ENCODE data around the gene MRPL48. TPM values are rescaled to one million over a fixed set of nuclear protein-coding genes. Genes with fewer than 3 reads are reported as not detected.

MRPL48 gene
- total RNA-seq, 1 experiment from 2014 or later, result 36.8 TPM

DNA sequence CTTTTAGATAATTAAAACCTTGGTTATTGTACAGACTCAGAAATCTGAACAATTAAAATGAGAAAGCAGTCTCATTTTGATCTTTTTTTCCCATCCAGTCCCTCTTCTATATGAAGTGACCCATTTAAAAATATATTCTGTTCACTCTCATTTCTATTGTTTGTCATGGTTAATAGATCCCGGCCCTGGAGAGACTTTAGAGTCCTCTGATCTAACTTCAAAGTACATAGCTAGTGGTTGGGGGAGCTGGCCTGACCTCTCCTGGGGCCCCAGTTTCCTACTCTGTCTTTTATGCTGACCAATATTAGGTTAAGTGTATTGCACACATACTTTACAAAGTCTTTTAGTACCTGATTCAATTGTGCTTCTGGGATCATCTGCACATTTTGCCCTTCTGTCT, 13.5 kb downstream of the MRPL48 start:
- no peaks in the 10 kb centered on the region for H3K9me3 Mint-ChIP-seq (ENCODE audit: unreplicated experiment)
- H3K4me3 Mint-ChIP-seq (ENCODE audit: unreplicated experiment), result no peak overlapping the region
- H3K36me3 Mint-ChIP-seq (ENCODE audit: insufficient read depth, unreplicated experiment), result peaks cover 3% of the 10 kb centered on the region
- POLR2A ChIA-PET, result no interaction called here
- no peak for DNase-seq (ENCODE audit: unreplicated experiment)
- intact Hi-C loops (cut with micrococcal nuclease), result no loop called here
- H3K27ac Mint-ChIP-seq (ENCODE audit: low read depth, unreplicated experiment), result no peak overlapping the region
- no peaks in the 10 kb centered on the region for H3K4me1 Mint-ChIP-seq (ENCODE audit: insufficient read depth, unreplicated experiment)
- CTCF ChIA-PET, result no interaction called here
- H3K27me3 Mint-ChIP-seq (ENCODE audit: insufficient read depth, unreplicated experiment), result no peaks in the 10 kb centered on the region
- no TSS peak for BruUV-seq (replicated peaks)
- TF ChIP-seq, protein P1, sequence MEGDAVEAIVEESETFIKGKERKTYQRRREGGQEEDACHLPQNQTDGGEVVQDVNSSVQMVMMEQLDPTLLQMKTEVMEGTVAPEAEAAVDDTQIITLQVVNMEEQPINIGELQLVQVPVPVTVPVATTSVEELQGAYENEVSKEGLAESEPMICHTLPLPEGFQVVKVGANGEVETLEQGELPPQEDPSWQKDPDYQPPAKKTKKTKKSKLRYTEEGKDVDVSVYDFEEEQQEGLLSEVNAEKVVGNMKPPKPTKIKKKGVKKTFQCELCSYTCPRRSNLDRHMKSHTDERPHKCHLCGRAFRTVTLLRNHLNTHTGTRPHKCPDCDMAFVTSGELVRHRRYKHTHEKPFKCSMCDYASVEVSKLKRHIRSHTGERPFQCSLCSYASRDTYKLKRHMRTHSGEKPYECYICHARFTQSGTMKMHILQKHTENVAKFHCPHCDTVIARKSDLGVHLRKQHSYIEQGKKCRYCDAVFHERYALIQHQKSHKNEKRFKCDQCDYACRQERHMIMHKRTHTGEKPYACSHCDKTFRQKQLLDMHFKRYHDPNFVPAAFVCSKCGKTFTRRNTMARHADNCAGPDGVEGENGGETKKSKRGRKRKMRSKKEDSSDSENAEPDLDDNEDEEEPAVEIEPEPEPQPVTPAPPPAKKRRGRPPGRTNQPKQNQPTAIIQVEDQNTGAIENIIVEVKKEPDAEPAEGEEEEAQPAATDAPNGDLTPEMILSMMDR (IDR thresholded peaks at IDR 0.05; ENCODE audit: unreplicated experiment), result no peak

DNA sequence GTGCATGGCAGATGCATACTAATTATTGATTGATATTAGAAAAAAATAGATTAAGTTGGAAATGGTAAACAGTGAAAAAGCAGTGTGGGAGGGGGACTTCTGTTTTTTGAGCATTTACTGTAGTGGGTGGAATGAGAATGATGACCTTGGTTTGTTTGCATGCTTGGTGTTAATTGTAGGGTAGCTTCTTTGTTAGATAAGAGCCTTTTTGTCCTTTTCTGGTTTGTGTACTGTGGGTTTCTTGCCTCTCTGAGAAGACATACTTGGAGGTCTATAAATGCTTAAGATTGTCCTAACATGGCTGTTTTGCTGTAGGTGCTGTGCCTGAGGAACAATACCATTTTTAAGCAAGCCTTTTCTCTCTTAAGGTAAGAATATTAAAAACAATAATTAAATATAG, 17.0 kb downstream of the MRPL48 start:
- ChIA-PET POLR2A (no interaction called here), CTCF (no interaction called here)
- BruUV-seq (replicated peaks), result no TSS peak
- TF ChIP-seq, protein P1 (IDR thresholded peaks at IDR 0.05; ENCODE audit: unreplicated experiment), result no peak
- Mint-ChIP-seq H3K27ac (ENCODE audit: low read depth, unreplicated experiment) (no peak overlapping the region), H3K27me3 (ENCODE audit: insufficient read depth, unreplicated experiment) (no peaks in the 10 kb centered on the region), H3K4me3 (ENCODE audit: unreplicated experiment) (no peak overlapping the region), H3K36me3 (ENCODE audit: insufficient read depth, unreplicated experiment) (peaks cover 14% of the 10 kb centered on the region), H3K4me1 (ENCODE audit: insufficient read depth, unreplicated experiment) (no peaks in the 10 kb centered on the region), H3K9me3 (ENCODE audit: unreplicated experiment) (no peaks in the 10 kb centered on the region)
- DNase-seq (ENCODE audit: unreplicated experiment), result no peak
- intact Hi-C loops (cut with micrococcal nuclease), result no loop called here

DNA sequence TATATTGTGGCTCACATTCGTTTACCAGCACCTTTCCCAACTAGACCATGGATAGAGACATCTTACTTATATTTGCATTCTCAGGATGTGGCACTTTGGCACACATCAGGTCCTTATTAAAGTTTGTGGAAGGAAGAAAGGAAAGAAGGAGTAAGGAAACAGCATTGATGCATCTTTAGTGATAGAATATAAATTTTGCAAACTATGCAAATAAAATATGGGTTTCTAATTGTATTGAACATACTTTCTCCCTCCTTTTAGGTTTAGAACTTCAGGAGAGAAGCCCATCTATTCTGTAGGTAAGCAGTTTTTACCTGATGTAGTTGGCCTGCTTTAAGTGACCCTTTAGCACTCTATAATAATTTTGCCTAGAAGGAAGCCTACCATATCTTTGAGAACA, 20.4 kb downstream of the MRPL48 start:
- Mint-ChIP-seq H3K36me3 (ENCODE audit: insufficient read depth, unreplicated experiment) (peaks cover 14% of the 10 kb centered on the region), H3K27ac (ENCODE audit: low read depth, unreplicated experiment) (no peak overlapping the region), H3K4me1 (ENCODE audit: insufficient read depth, unreplicated experiment) (no peaks in the 10 kb centered on the region), H3K27me3 (ENCODE audit: insufficient read depth, unreplicated experiment) (no peaks in the 10 kb centered on the region), H3K9me3 (ENCODE audit: unreplicated experiment) (no peaks in the 10 kb centered on the region), H3K4me3 (ENCODE audit: unreplicated experiment) (no peak overlapping the region)
- CTCF ChIA-PET, result no interaction called here
- BruUV-seq (replicated peaks), result no TSS peak
- intact Hi-C loops (cut with micrococcal nuclease), result no loop called here
- DNase-seq (ENCODE audit: unreplicated experiment), result no peak
- POLR2A ChIA-PET, result no interaction called here
- TF ChIP-seq, protein P1 (IDR thresholded peaks at IDR 0.05; ENCODE audit: unreplicated experiment), result no peak

DNA sequence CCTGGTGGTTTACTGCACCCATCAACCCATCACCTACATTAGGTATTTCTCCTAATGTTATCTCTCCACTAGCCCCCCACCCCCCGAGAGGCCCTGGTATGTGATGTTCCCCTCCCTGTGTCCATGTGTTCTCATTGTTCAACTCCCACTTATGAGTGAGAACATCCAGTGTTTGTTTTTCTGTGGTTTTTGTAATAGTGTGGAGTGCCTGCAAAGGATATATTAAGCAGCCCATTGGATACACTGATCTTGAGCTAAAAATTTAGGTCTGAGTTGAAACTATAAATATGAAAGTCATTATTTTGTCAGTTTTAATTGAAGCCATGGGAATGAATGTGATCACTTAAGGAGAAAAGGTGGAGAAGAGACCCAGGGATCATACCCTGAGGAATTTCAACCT, 23.0 kb downstream of the MRPL48 start:
- Mint-ChIP-seq H3K4me1 (ENCODE audit: insufficient read depth, unreplicated experiment) (no peaks in the 10 kb centered on the region), H3K27me3 (ENCODE audit: insufficient read depth, unreplicated experiment) (no peaks in the 10 kb centered on the region), H3K36me3 (ENCODE audit: insufficient read depth, unreplicated experiment) (peaks cover 21% of the 10 kb centered on the region), H3K27ac (ENCODE audit: low read depth, unreplicated experiment) (no peak overlapping the region), H3K9me3 (ENCODE audit: unreplicated experiment) (no peaks in the 10 kb centered on the region), H3K4me3 (ENCODE audit: unreplicated experiment) (no peak overlapping the region)
- ChIA-PET POLR2A (interaction anchor here (0.6 kb wide), 1 partner anchor 22 kb away, joined by 3 read pairs; no protein-coding TSS in a partner anchor), CTCF (no interaction called here)
- no TSS peak for BruUV-seq (replicated peaks)
- TF ChIP-seq, protein P1 (IDR thresholded peaks at IDR 0.05; ENCODE audit: unreplicated experiment), result no peak
- intact Hi-C loops (cut with micrococcal nuclease), result no loop called here
- DNase-seq (ENCODE audit: unreplicated experiment), result no peak
